ENCODE measurements around the gene LRMDA.

LRMDA gene

DNA sequence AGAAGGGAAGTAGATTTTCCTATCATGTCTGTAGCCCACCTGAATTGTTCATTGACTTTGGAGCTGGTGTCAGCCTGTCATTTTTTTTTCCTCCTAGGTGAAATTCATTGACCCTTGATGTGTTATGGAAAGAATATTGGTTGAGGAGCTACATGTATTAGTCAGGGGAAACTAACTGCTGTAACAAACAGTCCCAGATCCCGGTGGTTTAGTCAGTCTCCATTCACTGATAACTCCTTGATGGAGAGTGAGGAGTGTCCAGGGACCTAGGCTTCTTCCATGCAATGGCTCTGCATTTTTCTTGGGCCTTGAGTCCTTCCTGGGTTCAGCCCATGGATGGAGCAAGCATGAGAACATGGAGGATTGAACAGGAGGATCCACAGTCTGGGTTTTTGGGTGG lies 643.2 kb downstream of the LRMDA start:
- DNase-seq (ENCODE audit: low read depth, low spot score) = no peak

- DNase-seq (ENCODE audit: low read depth, low spot score) = no peak
Measured at GRCh38 chr10:76080451-76080850, 649.0 kb downstream of the LRMDA start.

DNA sequence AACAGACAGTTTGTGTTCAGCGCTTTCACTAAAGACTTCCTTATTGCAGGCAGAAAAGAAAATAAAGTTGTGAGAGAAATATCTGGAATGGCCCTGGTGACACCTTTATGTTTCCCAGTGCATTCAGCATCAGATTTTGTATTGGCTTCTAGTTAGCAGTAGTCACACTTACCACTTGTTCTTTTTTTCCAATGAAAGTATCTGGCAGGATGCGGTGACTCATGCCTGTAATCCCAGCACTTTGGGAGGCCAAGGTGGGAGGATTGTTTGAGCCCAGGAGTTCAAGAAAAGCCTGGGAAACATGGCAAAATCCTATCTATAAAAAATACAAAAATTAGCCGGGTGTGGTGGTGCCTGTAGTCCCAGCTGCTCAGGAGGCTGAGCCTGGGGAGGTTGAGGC lies 649.6 kb downstream of the LRMDA start:
- no peak for DNase-seq (ENCODE audit: low read depth, low spot score)

GRCh38 chr10:76082232-76082631 lies 650.8 kb downstream of the LRMDA start:
- DNase-seq (ENCODE audit: low read depth, low spot score) = no peak

DNA sequence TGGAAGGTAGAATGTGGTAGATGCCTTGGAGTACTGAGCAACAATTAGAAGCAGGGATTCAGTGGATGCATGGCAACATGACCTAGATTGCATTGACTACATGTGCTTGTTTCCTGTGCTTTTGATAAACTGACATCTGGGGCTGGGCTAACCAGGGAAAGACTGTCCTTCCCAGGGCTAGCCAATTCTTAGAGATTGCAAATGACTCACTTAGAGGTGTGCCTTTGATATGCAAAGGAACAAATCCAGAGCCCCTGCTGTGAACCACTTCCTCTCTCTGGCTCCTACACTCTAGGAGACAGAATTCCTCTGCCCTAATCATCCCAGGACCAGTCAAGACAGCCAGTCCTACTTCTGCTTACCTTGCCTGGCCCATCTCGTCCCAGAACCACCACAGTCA lies 651.5 kb downstream of the LRMDA start:
- peak; percentile 96 for DNase-seq (ENCODE audit: low read depth, low spot score)

DNA sequence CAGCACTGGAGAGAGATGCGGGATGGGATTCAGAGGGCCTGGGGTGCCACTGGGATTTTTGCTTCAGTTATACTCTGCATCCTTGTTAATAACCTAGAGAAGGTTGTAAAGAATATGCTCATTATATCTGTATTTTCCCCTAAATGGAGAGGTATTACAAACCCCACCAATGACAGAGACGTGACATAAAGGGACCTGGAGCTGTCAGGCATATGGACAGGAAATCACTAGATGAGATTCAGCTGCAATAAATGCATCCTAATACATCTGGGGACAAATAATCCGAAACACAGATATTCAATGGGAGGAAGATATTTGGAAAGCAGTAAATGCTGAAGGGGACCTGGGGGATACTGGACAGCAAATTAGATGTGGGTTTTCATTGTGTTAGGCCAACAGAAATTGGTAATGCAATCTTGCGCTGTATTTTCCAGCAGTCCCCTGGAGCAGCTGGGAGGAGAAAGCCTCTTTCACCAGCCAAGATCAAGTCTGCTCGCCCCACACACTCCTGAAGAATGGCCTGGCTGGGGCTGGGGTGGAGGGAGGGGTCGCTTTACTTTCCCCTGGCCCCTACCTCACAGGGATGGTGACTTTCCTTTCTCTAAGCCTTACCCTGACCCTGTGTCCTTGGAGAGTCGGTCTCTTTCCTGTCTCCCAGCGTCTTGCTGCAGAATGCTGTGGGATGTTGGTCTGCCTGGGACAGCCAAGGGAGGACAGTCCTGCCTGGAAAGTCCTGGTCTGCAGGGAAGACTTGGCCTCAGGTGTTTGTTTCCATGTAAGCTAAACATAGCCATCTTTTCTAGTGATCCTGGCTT lies 653.8 kb downstream of the LRMDA start:
- no peak for DNase-seq (ENCODE audit: low read depth, low spot score)

DNA sequence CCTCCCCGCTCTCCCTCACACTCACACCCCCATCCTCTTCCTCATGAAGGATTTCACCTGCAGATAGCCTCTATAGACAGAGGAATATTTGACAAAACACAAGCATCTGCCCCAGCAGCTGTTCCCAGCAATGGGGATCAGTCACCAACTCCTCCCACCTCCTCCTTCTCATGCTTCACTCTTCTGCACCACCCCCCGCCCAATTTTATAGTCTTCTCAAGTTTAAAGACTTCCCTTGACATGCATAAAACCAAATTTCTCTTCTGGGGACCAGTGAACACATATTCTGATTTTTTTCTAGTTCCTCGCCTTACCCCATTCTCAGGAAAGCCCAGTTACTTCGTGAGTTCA lies 654.4 kb downstream of the LRMDA start:
- no peak for DNase-seq (ENCODE audit: low read depth, low spot score)

GRCh38 chr10:76086170-76086760 lies 654.8 kb downstream of the LRMDA start:
- no peak for DNase-seq (ENCODE audit: low read depth, low spot score)

DNA sequence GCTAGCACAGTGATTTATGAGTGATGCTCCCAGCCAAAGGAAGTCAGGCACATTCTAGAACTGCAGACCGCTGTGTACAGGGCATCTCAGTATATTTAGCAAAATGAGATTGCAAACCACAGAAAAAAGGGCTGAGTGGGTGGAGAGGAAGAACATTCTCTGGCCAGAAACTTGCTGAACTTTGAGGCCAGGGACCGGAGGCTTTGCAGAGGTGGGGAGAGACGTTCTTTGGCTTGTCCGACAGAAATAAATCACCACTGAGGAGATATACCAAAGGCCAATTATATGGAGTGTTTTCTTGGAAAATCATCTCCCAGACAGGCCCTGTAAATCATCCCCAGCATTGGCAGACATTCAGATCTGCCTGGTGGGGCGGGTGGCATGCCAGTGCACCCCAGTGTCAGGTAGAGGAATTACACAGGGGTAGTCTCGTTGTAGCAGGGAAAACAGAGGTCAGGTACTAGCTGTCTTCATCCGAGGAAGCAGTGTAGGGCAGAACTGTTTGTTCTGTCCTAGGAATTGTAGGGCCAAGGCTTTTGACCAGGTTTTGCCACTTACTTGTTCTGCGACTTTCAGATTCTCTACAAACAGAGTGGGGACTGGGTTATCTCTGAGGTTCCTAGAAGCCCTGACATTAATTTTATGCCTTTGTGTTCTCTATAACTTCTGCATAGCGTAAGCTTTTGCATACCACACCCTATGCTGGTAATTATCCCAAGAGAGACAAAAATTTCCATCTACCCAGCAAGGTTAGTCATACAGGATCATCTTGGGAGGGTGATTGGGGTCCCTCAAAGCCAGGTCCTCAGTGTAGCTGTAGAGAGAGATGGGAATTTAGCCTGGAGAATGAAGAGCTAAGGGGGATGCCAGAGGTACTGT lies 655.6 kb downstream of the LRMDA start:
- DNase-seq (ENCODE audit: low read depth, low spot score) = peak; percentile 61

GRCh38 chr10:76088008-76088407 lies 656.6 kb downstream of the LRMDA start:
- DNase-seq (ENCODE audit: low read depth, low spot score) = no peak

DNA sequence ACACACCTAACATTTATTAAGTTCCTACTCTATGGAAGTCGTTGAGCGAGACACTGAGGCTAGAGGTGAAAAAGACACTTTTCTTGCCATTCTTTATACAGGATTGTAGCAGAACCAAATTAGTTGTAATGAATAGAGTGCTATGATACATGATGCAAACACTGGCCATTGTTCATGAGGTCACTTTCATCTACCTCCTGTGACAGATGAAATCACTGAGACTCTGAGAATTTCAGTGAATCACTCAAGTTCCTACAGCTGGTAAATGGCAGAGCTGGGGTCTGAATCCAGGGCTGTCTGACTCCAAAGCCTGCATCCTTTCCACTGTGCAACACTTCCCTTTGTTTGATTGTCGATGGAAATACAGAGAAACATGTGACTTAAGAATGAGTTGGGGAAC lies 657.6 kb downstream of the LRMDA start:
- DNase-seq (ENCODE audit: low read depth, low spot score) = no peak

- DNase-seq (ENCODE audit: low read depth, low spot score) = no peak
Measured at GRCh38 chr10:76089556-76090180, 658.2 kb downstream of the LRMDA start.

DNA sequence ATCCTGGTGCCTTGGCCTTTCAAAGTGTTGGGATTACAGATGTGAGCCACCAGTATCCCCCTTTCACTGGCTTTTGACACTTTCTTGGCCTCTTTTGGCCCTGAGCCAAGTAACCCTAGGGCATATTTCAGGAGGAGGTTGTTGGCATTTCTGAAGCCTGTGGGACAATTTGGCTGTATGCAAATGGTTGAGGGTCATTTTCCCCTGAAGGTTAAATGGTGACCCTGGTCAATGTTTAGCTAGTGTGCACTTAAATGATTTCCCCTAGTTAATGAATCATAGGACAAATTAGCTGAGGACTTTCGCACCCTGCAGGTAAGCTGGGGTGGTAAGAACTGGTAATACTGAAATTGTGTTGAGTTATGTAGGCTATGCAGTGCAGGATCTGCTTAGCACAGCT lies 660.5 kb downstream of the LRMDA start:
- no peak for DNase-seq (ENCODE audit: low read depth, low spot score)

DNA sequence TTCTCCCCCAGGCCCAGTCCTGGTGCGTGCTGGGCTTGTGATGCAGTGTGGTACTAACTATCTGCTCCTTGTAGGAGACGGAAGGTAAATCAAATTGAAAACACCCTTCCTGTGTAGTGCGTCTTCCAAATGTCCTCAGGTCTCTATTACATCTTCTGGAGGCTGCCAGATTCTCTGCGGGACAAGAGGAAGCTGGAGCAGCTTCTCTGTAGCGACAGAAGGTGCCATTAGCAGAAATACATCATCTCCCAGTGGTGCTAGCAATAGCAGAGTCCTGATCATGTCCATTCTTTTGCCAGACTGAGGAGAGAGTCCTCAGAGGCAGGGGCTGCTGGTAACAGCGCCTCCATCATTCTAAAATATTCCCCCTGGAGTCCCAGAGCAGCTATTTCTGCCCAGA lies 675.2 kb downstream of the LRMDA start:
- no peak for DNase-seq (ENCODE audit: low read depth, low spot score)

GRCh38 chr10:76108563-76109359 lies 677.3 kb downstream of the LRMDA start:
- no peak for DNase-seq (ENCODE audit: low read depth, low spot score)

DNA sequence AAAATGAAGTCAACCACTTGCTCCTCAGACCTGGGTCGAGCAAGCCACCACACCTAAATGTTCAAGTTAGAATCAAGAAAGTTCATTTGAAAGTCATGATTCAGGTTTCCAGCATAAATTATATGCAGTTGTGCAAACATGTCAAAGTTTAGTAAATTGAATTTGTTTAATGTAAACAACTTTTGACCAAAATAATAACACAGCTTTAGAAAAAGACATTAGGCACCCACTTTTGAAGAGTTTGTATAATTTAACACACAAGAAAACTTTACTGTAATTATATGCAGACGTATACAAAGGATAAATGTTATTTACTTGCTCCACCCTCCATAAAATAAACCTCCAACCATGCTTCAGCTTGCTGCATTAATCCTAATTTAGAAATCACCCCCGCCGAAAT lies 680.0 kb downstream of the LRMDA start:
- DNase-seq (ENCODE audit: low read depth, low spot score) = no peak

- DNase-seq (ENCODE audit: low read depth, low spot score) = peak; percentile 73
Measured at GRCh38 chr10:76111986-76112825, 680.8 kb downstream of the LRMDA start.

DNA sequence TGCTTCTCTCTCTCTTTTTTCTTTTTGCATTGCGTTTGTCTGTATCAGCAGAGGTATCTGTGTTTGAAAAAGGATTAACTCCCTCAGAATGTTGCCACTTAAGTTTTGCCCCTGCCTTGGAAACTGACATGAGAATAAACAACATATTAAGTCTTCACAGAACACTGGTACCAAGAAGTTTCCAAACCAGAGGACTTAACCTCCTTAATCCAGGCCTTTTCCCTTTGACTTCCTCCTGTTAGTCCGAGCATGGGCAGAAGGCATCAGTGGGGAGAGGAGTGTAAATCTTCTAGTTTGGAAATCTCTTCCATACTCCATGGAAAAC lies 681.4 kb downstream of the LRMDA start:
- DNase-seq (ENCODE audit: low read depth, low spot score) = no peak

- DNase-seq (ENCODE audit: low read depth, low spot score) = peak; percentile 47
Measured at GRCh38 chr10:76113952-76114351, 682.5 kb downstream of the LRMDA start.

DNA sequence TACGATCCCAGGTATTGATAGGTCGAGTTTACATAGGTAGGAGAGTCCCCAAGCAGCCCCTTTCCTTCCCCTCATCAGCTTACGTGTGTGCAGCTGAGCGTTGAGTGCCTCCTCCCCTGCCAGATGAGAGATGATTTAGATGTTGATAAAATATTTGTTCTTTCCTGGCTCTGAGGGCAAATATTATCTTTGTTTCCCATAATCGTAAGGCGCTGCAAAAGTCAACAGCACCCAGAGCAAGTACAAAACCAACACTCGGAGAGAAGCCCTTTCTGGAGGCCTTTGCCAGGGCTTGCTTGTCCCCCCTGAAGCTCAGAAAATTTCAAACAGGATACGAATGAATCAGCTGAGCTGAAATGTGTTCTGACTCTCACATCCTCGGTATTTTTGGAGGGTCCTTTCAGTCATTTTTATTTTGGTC lies 683.2 kb downstream of the LRMDA start:
- no peak for DNase-seq (ENCODE audit: low read depth, low spot score)

- no peak for DNase-seq (ENCODE audit: low read depth, low spot score)
Measured at GRCh38 chr10:76115131-76115470, 683.7 kb downstream of the LRMDA start.
